ENCODE measurements around the gene RAB34. TPM values are rescaled to one million over a fixed set of nuclear protein-coding genes. Genes with fewer than 3 reads are reported as not detected.

RAB34 gene
- total and polyA plus RNA-seq, 2 donors (not counting 1 experiment from before 2014, with no cell fraction given) = 17.1 to 18.0 TPM

GRCh38 chr17:28705728-28706334 is 11.8 kb downstream of the RAB34 start:
- no peaks in the 10 kb centered on the region for H3K27me3 ChIP-seq (replicated peaks in 1 of 4; ENCODE audit: control extremely low read depth in 1 of 4, control insufficient read depth in 3 of 4, insufficient read depth in 4 of 4, low read length in 3 of 4)
- Mint-ChIP-seq H3K9me3 (ENCODE audit: insufficient read depth) (no peaks in the 10 kb centered on the region), H3K27ac (no peak overlapping the region), H3K4me1 (peaks cover 4% of the 10 kb centered on the region), H3K27me3 (no peaks in the 10 kb centered on the region), H3K4me3 (no peak overlapping the region)
- H3K4me1 ChIP-seq (ENCODE audit: control insufficient read depth in 2 of 2, insufficient read depth in 2 of 2, low read length in 2 of 2) = peaks cover 0 to 4% of the 10 kb centered on the region in 2 donors
- ChIA-PET CTCF (no interaction called here), POLR2A (no interaction called here)
- 94% methylated on average over 3 of the region's 10 CpGs for WGBS (ENCODE audit: insufficient coverage)
- H2AFZ ChIP-seq (ENCODE audit: insufficient read depth, low read depth, low read length, poor library complexity, severe bottlenecking) = no peak overlapping the region
- TF ChIP-seq CTCF (IDR thresholded peaks at IDR 0.05) = no peak
- no peak for TF ChIP-seq EZH2 (IDR thresholded peaks at IDR 0.05; ENCODE audit: borderline replicate concordance, insufficient read depth, low read depth, low read length, poor library complexity, severe bottlenecking)
- H3K9ac ChIP-seq (ENCODE audit: low read length) = no peak overlapping the region
- no peaks in the 10 kb centered on the region for H4K20me1 ChIP-seq (ENCODE audit: control insufficient read depth, insufficient read depth, low read length, poor library complexity, severe bottlenecking)
- DNase-seq = no peak
- H3K27ac ChIP-seq (ENCODE audit: low read length in 2 of 2) = no peak overlapping the region
- H3K36me3 ChIP-seq (replicated peaks in 1 of 2; ENCODE audit: control extremely low read depth in 1 of 2, control insufficient read depth in 1 of 2, extremely low read depth in 1 of 2, insufficient read depth in 2 of 2, low read length in 1 of 2) = peaks cover 0 to 31% of the 10 kb centered on the region in 2 experiments
- no peaks in the 10 kb centered on the region for H3K79me2 ChIP-seq (ENCODE audit: control insufficient read depth, insufficient read depth, low read length)
- intact Hi-C loops (cut with micrococcal nuclease) = no loop called here
- H3K9me3 ChIP-seq (ENCODE audit: control extremely low read depth in 1 of 3, control insufficient read depth in 2 of 3, insufficient read depth in 1 of 3, low read length in 2 of 3) = no peaks in the 10 kb centered on the region
- no peak for ATAC-seq (ENCODE audit: low read depth)
- H3K4me3 ChIP-seq (ENCODE audit: control extremely low read depth in 1 of 5, extremely low read depth in 1 of 5, insufficient read depth in 1 of 5, low read depth in 2 of 5, low read length in 4 of 5) = no peak overlapping the region
- H3K4me2 ChIP-seq (replicated peaks; ENCODE audit: low read depth, low read length, poor library complexity, severe bottlenecking) = no peak overlapping the region

GRCh38 chr17:28705074-28705659 is 12.5 kb downstream of the RAB34 start:
- Mint-ChIP-seq H3K9me3 (ENCODE audit: insufficient read depth) (no peaks in the 10 kb centered on the region), H3K27ac (no peak overlapping the region), H3K4me3 (no peak overlapping the region), H3K4me1 (no peaks in the 10 kb centered on the region), H3K27me3 (no peaks in the 10 kb centered on the region)
- no peak for TF ChIP-seq CTCF (IDR thresholded peaks at IDR 0.05)
- no peak for TF ChIP-seq EZH2 (IDR thresholded peaks at IDR 0.05; ENCODE audit: borderline replicate concordance, insufficient read depth, low read depth, low read length, poor library complexity, severe bottlenecking)
- WGBS (ENCODE audit: insufficient coverage) = 91% methylated on average over 4 of the region's 5 CpGs
- no peaks in the 10 kb centered on the region for H3K27me3 ChIP-seq (replicated peaks in 1 of 4; ENCODE audit: control extremely low read depth in 1 of 4, control insufficient read depth in 3 of 4, insufficient read depth in 4 of 4, low read length in 3 of 4)
- no peak overlapping the region for H2AFZ ChIP-seq (ENCODE audit: insufficient read depth, low read depth, low read length, poor library complexity, severe bottlenecking)
- POLR2A ChIA-PET = no interaction called here
- no peaks in the 10 kb centered on the region for H4K20me1 ChIP-seq (ENCODE audit: control insufficient read depth, insufficient read depth, low read length, poor library complexity, severe bottlenecking)
- no peaks in the 10 kb centered on the region for H3K4me1 ChIP-seq (ENCODE audit: control insufficient read depth in 2 of 2, insufficient read depth in 2 of 2, low read length in 2 of 2)
- no peak overlapping the region for H3K4me3 ChIP-seq (ENCODE audit: control extremely low read depth in 1 of 5, extremely low read depth in 1 of 5, insufficient read depth in 1 of 5, low read depth in 2 of 5, low read length in 4 of 5)
- no peak overlapping the region for H3K4me2 ChIP-seq (replicated peaks; ENCODE audit: low read depth, low read length, poor library complexity, severe bottlenecking)
- peaks cover 0 to 38% of the 10 kb centered on the region in 2 experiments for H3K36me3 ChIP-seq (replicated peaks in 1 of 2; ENCODE audit: control extremely low read depth in 1 of 2, control insufficient read depth in 1 of 2, extremely low read depth in 1 of 2, insufficient read depth in 2 of 2, low read length in 1 of 2)
- no peak overlapping the region for H3K9ac ChIP-seq (ENCODE audit: low read length)
- H3K9me3 ChIP-seq (ENCODE audit: control extremely low read depth in 1 of 3, control insufficient read depth in 2 of 3, insufficient read depth in 1 of 3, low read length in 2 of 3) = no peaks in the 10 kb centered on the region
- ATAC-seq (ENCODE audit: low read depth) (no peak), DNase-seq (no peak)
- intact Hi-C loops (cut with micrococcal nuclease) = no loop called here
- H3K27ac ChIP-seq (ENCODE audit: low read length in 2 of 2) = no peak overlapping the region
- H3K79me2 ChIP-seq (ENCODE audit: control insufficient read depth, insufficient read depth, low read length) = no peaks in the 10 kb centered on the region
- CTCF ChIA-PET = no interaction called here
